Measurements from ENCODE around the gene FREM3. TPM values are rescaled to one million over a fixed set of nuclear protein-coding genes. Genes with fewer than 3 reads are reported as not detected.
"Not testable (repeated sequence)": the region's sequence is repeated elsewhere in the genome, so short reads cannot be mapped to it uniquely, and the experiment has no call there.

FREM3 gene
- total RNA-seq, 1 donor from 2014 or later: not detected

DNA sequence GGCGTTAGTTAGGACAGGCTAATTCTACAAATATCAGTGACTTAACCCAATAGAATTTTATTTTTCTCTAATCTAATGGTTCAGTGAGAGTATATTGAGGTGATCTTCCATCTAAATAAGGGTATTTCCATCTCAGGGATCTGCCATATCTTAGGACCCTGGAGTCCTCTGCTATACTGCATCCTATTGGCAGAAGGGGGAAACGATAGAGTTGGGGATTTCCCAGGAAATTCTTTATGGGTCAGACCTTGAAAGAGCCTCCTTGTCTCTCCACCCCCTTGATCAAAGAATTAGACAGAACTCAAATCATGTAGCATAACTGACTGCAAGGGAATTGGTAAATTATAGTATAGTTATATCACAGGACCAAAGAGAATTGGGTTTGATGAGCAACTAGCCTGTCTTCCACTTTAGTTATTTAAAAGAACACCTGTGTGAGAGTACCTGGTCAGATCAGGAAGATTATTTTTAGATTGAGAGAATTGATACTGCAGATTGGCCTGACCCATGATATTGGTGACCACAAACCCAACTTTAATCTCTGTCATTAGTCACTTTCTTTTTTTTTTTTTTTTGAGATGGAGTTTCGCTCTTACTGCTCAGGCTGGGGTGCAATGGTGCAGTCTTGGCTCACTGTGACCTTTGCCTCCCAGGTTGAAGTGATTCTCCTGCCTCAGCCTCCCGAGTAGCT, 161.4 kb downstream of the FREM3 start:
- no peak overlapping the region for H3K4me3 ChIP-seq
- no peak for DNase-seq (ENCODE audit: extremely low spot score in 2 of 2)
- no peaks in the 10 kb centered on the region for H3K4me1 ChIP-seq
- no peaks in the 10 kb centered on the region for H3K27me3 ChIP-seq
- intact Hi-C loops (cut with DNase I): no loop called here
- peaks cover 0 to 68% of the 10 kb centered on the region in 2 donors for H3K36me3 ChIP-seq
- H3K9me3 ChIP-seq: no peaks in the 10 kb centered on the region
- no peak overlapping the region for H3K27ac ChIP-seq
- TF ChIP-seq POLR2AphosphoS5 (IDR thresholded peaks at IDR 0.05; ENCODE audit: insufficient read depth in 1 of 2, low read depth in 1 of 2) (no peak), POLR2A (IDR thresholded peaks at IDR 0.05) (no peak)
- TF ChIP-seq, protein P1, sequence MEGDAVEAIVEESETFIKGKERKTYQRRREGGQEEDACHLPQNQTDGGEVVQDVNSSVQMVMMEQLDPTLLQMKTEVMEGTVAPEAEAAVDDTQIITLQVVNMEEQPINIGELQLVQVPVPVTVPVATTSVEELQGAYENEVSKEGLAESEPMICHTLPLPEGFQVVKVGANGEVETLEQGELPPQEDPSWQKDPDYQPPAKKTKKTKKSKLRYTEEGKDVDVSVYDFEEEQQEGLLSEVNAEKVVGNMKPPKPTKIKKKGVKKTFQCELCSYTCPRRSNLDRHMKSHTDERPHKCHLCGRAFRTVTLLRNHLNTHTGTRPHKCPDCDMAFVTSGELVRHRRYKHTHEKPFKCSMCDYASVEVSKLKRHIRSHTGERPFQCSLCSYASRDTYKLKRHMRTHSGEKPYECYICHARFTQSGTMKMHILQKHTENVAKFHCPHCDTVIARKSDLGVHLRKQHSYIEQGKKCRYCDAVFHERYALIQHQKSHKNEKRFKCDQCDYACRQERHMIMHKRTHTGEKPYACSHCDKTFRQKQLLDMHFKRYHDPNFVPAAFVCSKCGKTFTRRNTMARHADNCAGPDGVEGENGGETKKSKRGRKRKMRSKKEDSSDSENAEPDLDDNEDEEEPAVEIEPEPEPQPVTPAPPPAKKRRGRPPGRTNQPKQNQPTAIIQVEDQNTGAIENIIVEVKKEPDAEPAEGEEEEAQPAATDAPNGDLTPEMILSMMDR (IDR thresholded peaks at IDR 0.05): no peak

DNA sequence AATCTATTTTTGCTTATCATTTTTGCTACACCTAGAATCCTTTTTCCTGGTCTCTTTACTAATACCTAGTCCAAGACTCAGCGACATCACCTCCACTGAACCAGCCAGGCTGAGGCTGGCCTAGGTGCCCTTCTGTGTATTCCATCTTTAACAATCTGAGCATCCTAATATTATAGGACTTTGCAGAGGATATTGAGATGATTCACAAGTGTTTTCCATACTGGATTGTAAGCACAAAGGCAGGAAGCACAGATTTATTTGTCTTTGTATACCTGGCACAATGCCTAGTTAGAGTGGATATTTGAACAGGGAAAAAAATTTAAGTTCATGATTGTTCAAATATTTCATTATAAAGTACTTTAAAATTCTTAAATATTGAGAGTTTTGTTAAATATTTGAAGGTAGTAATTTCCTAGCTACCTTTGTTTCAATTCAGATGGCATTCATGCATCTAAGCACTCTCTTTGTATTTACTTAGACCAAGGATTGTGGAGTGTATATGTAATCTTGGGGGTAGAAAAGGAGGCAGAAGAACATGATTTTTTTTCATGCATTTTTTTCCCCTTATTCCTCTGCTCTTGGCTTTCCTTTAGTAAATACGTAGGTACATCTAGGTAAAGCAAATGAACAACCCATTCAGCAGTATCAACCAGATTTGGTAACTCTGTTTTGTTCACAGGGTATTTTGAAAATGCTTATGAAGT, 168.5 kb downstream of the FREM3 start:
- Histone ChIP-seq H3K36me3 (peaks cover 0 to 93% of the 10 kb centered on the region in 2 donors), H3K27me3 (no peaks in the 10 kb centered on the region), H3K4me1 (no peaks in the 10 kb centered on the region), H3K9me3 (no peaks in the 10 kb centered on the region), H3K27ac (no peak overlapping the region), H3K4me3 (no peak overlapping the region)
- DNase-seq (ENCODE audit: extremely low spot score in 2 of 2): no peak
- intact Hi-C loops (cut with DNase I): no loop called here
- TF ChIP-seq POLR2A (IDR thresholded peaks at IDR 0.05): no peak
- TF ChIP-seq, protein P1 (IDR thresholded peaks at IDR 0.05): no peak
- TF ChIP-seq POLR2AphosphoS5 (IDR thresholded peaks at IDR 0.05; ENCODE audit: insufficient read depth in 1 of 2, low read depth in 1 of 2): no peak

DNA sequence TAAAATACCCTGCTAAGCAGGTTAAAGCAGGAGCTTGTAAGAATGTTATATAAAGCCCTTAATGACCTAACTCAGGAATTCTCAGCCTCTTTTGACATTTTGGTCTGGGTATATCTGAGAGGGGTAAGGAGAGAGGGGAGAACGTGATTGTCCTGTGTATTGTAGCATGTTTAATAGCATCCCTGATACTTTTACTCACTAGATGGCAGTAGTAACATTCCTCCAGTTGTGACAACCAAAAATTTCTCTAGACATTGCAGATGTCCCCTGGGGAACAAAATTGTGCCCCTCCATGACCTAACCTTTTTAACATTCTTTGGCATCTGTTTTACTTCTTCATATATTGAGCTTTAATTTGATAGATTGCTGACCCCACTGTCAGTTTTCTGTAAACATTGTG, 169.1 kb downstream of the FREM3 start:
- DNase-seq (ENCODE audit: extremely low spot score in 2 of 2): no peak
- Histone ChIP-seq H3K27me3 (no peaks in the 10 kb centered on the region), H3K4me3 (no peak overlapping the region), H3K9me3 (no peaks in the 10 kb centered on the region), H3K36me3 (peaks cover 0 to 93% of the 10 kb centered on the region in 2 donors), H3K27ac (no peak overlapping the region), H3K4me1 (no peaks in the 10 kb centered on the region)
- TF ChIP-seq, protein P1 (IDR thresholded peaks at IDR 0.05): no peak
- TF ChIP-seq POLR2A (IDR thresholded peaks at IDR 0.05): no peak
- no peak for TF ChIP-seq POLR2AphosphoS5 (IDR thresholded peaks at IDR 0.05; ENCODE audit: insufficient read depth in 1 of 2, low read depth in 1 of 2)
- intact Hi-C loops (cut with DNase I): no loop called here

DNA sequence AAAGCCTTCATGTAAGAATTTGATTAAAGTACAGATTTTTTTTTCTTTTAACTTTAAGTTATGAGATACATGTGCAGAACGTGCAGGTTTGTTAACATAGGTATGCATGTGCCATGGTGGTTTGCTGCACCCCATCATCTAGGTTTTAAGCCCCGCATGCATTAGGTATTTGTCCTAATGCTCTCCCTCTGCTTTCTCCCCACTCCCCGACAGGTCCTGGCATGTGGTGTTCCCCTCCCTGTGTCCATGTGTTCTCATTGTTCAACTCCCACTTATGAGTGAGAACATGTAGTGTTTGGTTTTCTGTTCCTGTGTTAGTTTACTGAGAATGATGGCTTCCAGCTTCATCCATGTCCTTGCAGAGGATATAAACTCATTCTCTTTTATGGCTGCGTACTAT, 172.4 kb downstream of the FREM3 start:
- H3K4me1 ChIP-seq; DNase-seq (ENCODE audit: extremely low spot score in 2 of 2); H3K27ac ChIP-seq; H3K9me3 ChIP-seq; H3K4me3 ChIP-seq; intact Hi-C loops (cut with DNase I); H3K27me3 ChIP-seq: not testable (repeated sequence)
- H3K36me3 ChIP-seq: peaks cover 0 to 79% of the 10 kb centered on the region in 2 donors

Other genes with a start within 250 kb of the FREM3 start
- 23.3 TPM for gene SMARCA5, start 187.0 kb downstream of the FREM3 start, total RNA-seq
- not detected for gene GYPE, start 204.9 kb upstream of the FREM3 start, total RNA-seq

Measured in vagina (tissue), 2 donors.